ENCODE measurements around the gene GAPVD1.
"Not testable (repeated sequence)": the region's sequence is repeated elsewhere in the genome, so short reads cannot be mapped to it uniquely, and the experiment has no call there.

The GAPVD1 gene, protein sequence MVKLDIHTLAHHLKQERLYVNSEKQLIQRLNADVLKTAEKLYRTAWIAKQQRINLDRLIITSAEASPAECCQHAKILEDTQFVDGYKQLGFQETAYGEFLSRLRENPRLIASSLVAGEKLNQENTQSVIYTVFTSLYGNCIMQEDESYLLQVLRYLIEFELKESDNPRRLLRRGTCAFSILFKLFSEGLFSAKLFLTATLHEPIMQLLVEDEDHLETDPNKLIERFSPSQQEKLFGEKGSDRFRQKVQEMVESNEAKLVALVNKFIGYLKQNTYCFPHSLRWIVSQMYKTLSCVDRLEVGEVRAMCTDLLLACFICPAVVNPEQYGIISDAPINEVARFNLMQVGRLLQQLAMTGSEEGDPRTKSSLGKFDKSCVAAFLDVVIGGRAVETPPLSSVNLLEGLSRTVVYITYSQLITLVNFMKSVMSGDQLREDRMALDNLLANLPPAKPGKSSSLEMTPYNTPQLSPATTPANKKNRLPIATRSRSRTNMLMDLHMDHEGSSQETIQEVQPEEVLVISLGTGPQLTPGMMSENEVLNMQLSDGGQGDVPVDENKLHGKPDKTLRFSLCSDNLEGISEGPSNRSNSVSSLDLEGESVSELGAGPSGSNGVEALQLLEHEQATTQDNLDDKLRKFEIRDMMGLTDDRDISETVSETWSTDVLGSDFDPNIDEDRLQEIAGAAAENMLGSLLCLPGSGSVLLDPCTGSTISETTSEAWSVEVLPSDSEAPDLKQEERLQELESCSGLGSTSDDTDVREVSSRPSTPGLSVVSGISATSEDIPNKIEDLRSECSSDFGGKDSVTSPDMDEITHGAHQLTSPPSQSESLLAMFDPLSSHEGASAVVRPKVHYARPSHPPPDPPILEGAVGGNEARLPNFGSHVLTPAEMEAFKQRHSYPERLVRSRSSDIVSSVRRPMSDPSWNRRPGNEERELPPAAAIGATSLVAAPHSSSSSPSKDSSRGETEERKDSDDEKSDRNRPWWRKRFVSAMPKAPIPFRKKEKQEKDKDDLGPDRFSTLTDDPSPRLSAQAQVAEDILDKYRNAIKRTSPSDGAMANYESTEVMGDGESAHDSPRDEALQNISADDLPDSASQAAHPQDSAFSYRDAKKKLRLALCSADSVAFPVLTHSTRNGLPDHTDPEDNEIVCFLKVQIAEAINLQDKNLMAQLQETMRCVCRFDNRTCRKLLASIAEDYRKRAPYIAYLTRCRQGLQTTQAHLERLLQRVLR (N-terminal part only)

GRCh38 chr9:125261501-125262293 lies at the start of gene GAPVD1:
Gene GAPVD1, plus strand, starts transcription at chr9:125261826. Its CDS starts 37,096 bp downstream, at chr9:125298922.
- TF ChIP-seq, protein P1, sequence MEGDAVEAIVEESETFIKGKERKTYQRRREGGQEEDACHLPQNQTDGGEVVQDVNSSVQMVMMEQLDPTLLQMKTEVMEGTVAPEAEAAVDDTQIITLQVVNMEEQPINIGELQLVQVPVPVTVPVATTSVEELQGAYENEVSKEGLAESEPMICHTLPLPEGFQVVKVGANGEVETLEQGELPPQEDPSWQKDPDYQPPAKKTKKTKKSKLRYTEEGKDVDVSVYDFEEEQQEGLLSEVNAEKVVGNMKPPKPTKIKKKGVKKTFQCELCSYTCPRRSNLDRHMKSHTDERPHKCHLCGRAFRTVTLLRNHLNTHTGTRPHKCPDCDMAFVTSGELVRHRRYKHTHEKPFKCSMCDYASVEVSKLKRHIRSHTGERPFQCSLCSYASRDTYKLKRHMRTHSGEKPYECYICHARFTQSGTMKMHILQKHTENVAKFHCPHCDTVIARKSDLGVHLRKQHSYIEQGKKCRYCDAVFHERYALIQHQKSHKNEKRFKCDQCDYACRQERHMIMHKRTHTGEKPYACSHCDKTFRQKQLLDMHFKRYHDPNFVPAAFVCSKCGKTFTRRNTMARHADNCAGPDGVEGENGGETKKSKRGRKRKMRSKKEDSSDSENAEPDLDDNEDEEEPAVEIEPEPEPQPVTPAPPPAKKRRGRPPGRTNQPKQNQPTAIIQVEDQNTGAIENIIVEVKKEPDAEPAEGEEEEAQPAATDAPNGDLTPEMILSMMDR (IDR thresholded peaks at IDR 0.05; ENCODE audit: insufficient read depth, low read length, poor library complexity, severe bottlenecking): no peak
- H3K36me3 ChIP-seq (ENCODE audit: control insufficient read depth, insufficient read depth, low read length): no peaks in the 10 kb centered on the region
- peak; percentile 98 for DNase-seq (ENCODE audit: extremely low read depth, insufficient read length)
- no peaks in the 10 kb centered on the region for H3K27me3 ChIP-seq (replicated peaks; ENCODE audit: control insufficient read depth, insufficient read depth, low read length)
- H3K4me3 ChIP-seq (replicated peaks; ENCODE audit: low read depth, low read length): peak within 1 kb of the TSS; percentile 98

DNA sequence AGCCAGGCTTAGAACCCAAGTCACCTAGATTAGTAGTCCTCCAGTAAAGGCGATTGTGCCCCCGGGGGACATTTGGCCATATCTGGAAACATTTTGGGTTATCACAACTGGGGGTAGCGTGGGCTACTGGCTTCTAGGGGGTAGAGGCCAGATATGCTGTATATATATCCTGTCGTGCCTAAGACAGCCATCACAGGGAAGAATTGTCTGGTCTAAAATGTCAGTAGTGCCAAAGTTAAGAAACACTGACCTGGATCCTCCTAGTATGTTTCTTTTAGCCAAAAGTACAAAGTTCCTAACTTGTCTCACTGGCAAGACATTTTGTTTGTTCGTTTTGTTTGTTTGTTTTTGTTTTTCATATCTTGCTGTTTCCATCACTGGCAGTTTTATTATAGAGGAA lies 47.4 kb upstream of the GAPVD1 start:
- TF ChIP-seq, protein P1 (IDR thresholded peaks at IDR 0.05; ENCODE audit: insufficient read depth, low read length, poor library complexity, severe bottlenecking): no peak
- H3K4me3 ChIP-seq (replicated peaks; ENCODE audit: low read depth, low read length): no peak overlapping the region
- peaks cover 3% of the 10 kb centered on the region; the same call in 1 of the 2 replicates for H3K36me3 ChIP-seq (ENCODE audit: control insufficient read depth, insufficient read depth, low read length)
- DNase-seq (ENCODE audit: extremely low read depth, insufficient read length): no peak
- no peaks in the 10 kb centered on the region for H3K27me3 ChIP-seq (replicated peaks; ENCODE audit: control insufficient read depth, insufficient read depth, low read length)

DNA sequence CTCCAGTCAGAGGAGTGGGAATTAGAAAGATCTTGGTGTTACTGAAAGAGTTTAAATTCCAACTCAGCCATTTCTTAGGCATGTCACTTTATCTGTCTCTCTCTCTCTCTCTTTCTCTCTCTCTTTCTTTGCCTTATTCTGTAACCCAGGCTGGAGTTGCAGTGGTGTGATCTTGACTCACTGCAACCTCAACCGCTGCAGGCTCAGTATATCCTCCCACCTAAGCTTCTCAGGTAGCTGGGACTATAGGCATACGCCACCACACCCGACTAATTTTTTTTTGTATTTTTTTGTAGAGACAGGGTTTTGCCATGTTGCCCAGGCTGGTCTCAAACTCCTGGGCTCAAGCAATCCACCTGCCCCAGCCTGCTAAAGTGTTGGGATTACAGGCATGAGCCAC lies 43.0 kb upstream of the GAPVD1 start:
- peaks cover 4% of the 10 kb centered on the region for H3K36me3 ChIP-seq (ENCODE audit: control insufficient read depth, insufficient read depth, low read length)
- TF ChIP-seq, protein P1 (IDR thresholded peaks at IDR 0.05; ENCODE audit: insufficient read depth, low read length, poor library complexity, severe bottlenecking): no peak
- no peaks in the 10 kb centered on the region for H3K27me3 ChIP-seq (replicated peaks; ENCODE audit: control insufficient read depth, insufficient read depth, low read length)
- DNase-seq (ENCODE audit: extremely low read depth, insufficient read length): no peak
- no peak overlapping the region for H3K4me3 ChIP-seq (replicated peaks; ENCODE audit: low read depth, low read length)

DNA sequence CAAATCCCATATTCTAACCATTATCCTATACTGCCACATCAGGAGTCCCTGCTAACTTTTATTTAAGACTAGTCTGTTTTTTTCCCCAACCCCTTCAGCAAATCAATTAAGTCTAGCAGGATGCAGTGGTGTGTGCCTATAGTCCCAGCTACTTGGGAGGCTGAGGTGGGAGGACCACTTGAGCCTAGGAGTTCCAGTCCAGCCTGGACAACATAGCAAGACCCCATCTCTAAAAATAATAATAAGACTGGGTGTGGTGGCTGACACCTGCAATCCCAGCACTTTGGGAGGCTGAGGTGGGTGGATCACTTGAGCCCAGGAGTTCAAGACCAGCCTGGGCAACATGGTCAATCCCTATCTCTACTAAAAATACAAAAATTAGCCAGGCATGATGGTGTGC lies 36.8 kb upstream of the GAPVD1 start:
- H3K27me3 ChIP-seq (replicated peaks; ENCODE audit: control insufficient read depth, insufficient read depth, low read length); H3K36me3 ChIP-seq (ENCODE audit: control insufficient read depth, insufficient read depth, low read length); H3K4me3 ChIP-seq (replicated peaks; ENCODE audit: low read depth, low read length); DNase-seq (ENCODE audit: extremely low read depth, insufficient read length): not testable (repeated sequence)

DNA sequence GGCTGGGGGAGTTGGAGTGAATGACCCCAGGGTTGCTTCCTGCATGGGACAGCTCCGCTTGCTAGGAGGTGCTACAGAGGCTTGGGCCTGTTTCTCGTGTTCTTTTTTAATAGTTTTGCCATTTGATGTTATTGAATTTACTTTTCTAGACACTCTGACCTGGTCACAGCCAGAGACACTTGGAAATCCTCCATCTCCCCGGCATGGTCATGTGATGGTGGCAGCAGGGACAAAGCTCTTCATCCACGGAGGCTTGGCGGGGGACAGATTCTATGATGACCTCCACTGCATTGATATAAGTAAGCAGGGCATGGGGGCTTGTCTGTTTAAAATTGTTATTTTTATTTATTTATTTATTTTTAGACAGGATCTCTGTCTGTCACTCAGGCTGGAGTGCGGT lies 33.9 kb upstream of the GAPVD1 start:
- Histone ChIP-seq H3K36me3 (ENCODE audit: control insufficient read depth, insufficient read depth, low read length) (0 out of 2 replicates have a peak, but pooled peaks cover 3% of the 10 kb centered on the region), H3K27me3 (replicated peaks; ENCODE audit: control insufficient read depth, insufficient read depth, low read length) (no peaks in the 10 kb centered on the region), H3K4me3 (replicated peaks; ENCODE audit: low read depth, low read length) (no peak overlapping the region)
- no peak for DNase-seq (ENCODE audit: extremely low read depth, insufficient read length)
- TF ChIP-seq, protein P1 (IDR thresholded peaks at IDR 0.05; ENCODE audit: insufficient read depth, low read length, poor library complexity, severe bottlenecking): no peak
